Inferior parietal cortex (tissue), 1 donor: Measurements from ENCODE around the gene TPSB2.
"Not testable (repeated sequence)": the region's sequence is repeated elsewhere in the genome, so short reads cannot be mapped to it uniquely, and the experiment has no call there.

Experiments used
- DNase-seq: peaks from one replicate; pipeline ENCODE4 v3.0.0-alpha.2; 2016; ENCODE audit errors: extremely low spot score

Gene TPSB2

DNA sequence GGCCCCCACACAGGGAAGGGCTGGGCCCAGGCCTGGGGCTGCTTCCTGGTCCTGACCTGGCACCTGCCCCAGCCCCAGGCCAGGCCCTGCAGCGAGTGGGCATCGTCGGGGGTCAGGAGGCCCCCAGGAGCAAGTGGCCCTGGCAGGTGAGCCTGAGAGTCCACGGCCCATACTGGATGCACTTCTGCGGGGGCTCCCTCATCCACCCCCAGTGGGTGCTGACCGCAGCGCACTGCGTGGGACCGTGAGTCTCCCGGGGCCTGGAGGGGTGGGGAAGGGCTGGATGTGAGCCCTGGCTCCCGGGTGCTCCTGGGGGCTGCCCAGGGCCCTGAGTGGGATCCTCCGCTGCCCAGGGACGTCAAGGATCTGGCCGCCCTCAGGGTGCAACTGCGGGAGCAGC lies 11.1 kb upstream of the TPSB2 start:
- DNase-seq = not testable (repeated sequence)

DNA sequence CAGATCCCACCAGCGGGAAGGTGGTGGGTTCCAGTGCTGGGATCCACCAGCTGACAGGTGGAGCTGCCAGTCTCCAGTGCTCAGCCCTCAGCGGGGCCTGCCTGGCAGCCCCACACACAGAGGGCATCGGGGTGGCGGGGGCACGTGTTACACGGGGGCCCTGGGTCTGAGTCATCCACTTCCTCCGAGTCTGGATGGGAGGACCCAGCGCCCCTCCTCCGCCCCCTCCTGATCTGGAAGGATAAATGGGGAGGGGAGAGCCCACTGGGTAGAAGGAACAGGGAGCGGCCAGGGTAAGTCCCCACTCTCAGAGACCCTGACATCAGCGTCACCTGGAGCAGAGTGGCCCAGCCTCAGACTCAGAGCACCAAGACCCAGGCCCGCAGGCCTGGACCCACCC lies 10.5 kb upstream of the TPSB2 start, which contains the start of gene TPSAB1:
Gene TPSAB1, plus strand, starts transcription at position 270 of the 400 bp plus-strand sequence. CDS start 234 bp downstream, outside the sequence.
- not testable (repeated sequence) for DNase-seq

DNA sequence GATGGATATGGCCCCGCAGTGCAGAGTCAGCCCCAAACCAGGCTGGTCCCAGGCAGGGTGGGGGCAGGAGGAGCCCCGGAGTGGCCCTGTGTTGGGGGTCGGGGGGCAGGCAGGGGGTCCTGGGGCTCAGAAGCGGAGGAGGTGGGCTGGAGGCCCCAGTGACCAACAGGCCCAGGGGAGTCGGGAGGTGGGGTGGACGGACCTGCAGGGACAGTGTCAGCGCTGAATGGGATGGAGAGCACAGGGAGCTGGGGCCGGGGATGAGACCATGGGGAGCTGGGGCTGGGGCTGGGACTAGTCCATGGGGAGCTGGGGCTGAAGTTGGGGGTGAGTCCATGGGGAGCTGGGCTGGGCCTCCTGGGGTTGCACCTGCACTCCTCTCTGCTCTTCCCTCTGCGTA lies 9.6 kb upstream of the TPSB2 start:
- DNase-seq = not testable (repeated sequence)

DNA sequence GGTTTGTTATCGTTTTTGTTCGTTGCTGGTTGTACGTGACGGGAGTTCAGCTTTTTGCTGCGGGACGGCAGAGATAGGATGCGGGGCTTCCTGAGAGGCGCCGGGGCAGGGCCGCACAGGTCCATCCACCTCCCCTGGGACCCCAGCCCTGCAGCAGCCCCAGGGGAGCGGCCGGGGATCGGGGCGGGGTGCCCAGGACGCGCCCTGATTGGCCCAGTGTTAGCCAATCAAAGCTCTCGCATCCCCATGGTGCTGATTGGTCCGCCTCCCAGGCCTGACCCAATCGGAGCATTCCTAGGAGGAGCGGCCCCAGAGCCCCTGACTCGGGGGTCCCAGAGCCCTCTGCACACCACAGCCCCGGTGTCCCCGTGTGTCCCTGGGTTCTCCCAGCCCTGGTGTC lies 8.9 kb upstream of the TPSB2 start:
- not testable (repeated sequence) for DNase-seq

DNA sequence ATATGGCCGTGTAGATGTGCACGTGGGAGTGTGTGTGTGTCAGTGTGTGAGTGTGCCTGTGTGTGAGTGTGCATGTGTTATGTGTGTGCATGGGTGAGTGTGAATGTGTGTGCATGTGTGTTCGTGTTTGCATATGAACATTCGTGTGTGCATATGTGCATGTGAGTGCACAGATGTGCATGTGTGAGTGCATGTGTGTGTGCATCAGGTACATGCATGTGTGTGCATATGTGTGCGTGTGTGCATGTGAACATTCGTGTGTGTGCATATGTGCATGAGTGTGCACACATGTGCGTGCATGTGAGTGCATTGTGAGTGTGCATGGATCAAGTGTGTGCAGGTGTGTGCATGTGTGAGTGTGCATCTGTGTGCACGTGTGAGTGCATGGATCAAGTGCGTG lies 8.0 kb upstream of the TPSB2 start:
- DNase-seq = no peak

DNA sequence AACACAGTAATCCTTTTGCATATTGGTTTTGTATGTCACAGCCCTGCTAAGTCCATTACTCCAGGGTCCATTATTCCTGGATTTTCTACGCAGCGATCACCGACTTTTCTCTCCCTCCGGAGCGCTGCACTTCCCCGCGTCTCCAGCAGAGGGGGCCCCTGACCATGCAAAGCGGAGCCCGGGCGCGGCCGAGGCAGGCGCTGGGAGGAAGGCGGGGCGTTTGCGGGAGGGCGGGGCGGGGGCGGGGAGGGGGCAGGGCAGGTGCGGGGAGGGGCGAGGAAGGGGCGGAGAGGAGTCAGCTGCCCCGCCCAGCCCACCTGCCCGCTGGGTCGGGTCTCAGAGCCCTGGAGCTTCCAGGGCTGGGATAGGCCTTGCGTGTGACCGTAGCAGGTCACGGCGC lies 6.7 kb upstream of the TPSB2 start:
- not testable (repeated sequence) for DNase-seq

DNA sequence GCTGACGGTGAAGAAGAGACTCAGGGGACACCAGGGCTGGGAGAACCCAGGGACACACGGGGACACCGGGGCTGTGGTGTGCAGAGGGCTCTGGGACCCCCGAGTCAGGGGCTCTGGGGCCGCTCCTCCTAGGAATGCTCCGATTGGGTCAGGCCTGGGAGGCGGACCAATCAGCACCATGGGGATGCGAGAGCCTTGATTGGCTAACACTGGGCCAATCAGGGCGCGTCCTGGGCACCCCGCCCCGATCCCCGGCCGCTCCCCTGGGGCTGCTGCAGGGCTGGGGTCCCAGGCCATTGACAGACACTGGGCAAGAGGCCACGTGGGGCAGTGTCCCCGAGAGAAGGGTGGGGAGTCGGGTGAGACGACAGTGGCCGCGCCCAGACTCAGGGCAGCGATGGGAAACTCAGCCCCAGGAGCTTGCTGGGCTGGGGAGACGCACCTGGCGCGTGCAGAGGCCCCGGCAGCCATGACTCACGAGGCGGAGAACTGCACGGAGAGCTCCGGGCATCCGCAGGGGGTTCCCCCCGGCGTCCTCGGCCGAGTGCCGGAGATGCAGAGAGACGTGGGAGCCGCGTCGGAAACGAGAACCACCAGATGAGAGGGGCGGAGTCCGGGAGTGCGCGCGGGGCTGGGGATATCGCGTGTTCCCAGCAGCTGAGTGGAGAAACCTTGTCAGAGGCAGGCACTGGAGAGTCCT lies 2.2 kb upstream of the TPSB2 start:
- DNase-seq = not testable (repeated sequence)

DNA sequence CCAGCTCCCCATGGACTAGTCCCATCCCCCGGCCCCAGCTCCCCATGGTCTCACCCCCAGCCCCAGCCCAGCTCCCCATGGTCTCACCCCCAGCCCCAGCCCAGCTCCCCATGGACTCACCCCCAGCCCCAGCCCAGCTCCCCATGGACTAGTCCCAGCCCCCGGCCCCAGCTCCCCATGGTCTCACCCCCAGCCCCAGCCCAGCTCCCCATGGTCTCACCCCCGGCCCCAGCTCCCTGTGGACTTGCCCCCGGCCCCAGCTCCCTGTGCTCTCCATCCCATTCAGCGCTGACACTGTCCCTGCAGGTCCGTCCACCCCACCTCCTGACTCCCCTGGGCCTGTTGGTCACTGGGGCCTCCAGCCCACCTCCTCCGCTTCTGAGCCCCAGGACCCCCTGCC lies 1.3 kb upstream of the TPSB2 start:
- DNase-seq = not testable (repeated sequence)

DNA sequence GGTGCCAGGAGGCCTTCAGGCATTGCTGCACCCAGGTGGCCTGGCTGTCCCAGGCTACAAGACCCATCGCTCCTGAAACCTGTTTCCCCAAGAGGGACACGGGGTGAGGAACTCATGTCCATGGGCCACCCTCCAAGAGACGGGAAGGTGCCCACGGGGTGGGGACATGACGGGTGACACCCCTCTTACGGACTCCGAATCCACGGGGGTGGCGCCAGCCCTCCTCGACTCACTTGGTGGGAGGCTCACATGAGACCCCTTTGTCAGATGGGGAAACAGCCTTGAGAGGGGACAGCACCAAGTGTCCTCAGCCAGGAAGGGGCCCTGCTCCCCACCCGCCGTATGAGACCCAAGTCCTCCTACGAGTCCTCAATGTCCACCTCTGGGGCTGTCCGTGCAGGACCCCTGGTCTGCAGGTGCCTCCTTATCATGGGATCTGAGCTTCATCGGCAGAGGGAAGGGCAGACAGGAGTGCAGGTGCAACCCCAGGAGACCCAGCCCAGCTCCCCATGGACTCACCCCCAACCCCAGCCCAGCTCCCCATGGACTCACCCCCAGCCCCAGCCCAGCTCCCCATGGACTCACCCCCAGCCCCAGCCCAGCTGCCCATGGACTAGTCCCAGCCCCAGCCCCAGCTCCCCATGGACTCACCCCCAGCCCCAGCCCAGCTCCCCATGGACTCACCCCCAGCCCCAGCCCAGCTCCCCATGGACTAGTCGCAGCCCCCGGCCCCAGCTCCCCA lies 658 bp upstream of the TPSB2 start:
- DNase-seq = not testable (repeated sequence)

DNA sequence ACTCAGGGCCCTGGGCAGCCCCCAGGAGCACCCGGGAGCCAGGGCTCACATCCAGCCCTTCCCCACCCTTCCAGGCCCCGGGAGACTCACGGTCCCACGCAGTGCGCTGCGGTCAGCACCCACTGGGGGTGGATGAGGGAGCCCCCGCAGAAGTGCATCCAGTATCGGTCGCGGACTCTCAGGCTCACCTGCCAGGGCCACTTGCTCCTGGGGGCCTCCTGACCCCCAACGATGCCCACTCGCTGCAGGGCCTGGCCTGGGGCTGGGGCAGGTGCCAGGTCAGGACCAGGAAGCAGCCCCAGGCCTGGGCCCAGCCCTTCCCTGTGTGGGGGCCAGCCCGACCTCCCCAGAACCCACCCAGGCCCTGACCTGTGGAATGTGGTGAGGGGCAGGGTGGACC lies 508 bp downstream of the TPSB2 start:
- not testable (repeated sequence) for DNase-seq

DNA sequence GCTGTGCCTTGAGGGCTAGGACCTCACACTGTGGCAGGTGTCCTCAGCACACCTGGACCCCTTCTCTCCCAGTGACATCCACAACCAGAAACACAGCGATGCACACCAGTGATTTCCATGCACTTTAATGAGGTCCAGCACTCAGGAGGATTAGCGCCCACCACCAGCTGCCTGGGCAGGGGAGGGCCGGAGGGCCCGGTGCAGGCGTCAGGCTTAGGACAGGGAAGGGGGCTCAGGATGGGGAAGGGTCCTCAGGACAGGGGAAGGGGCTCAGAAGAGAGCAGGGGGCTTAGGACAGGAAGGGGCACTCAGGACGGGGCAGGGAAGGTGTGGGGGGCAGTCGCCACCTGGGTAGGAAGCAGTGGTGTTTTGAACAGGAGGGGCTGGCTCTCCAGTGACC lies 1.8 kb downstream of the TPSB2 start:
- DNase-seq = not testable (repeated sequence)

DNA sequence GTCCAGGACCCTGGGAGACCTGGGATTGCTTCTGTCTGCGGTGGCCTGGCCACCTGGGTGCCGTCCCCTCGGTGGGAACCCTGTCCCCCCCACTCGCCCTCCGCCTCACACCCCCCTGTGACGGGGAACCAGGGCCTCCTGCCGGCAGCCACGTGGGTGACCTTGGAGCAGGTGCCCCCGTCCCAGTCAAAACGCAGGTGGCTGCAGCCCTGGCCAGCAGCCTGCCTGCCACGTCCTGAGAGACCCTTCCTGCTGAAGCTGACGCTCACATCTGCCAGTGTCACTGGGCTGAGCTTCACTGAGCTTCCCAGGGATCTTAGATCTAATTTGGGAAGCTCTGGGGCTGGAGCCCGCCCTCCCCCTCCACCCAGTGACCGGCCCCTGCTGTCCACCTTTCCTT lies 3.3 kb downstream of the TPSB2 start:
- DNase-seq = not testable (repeated sequence)

DNA sequence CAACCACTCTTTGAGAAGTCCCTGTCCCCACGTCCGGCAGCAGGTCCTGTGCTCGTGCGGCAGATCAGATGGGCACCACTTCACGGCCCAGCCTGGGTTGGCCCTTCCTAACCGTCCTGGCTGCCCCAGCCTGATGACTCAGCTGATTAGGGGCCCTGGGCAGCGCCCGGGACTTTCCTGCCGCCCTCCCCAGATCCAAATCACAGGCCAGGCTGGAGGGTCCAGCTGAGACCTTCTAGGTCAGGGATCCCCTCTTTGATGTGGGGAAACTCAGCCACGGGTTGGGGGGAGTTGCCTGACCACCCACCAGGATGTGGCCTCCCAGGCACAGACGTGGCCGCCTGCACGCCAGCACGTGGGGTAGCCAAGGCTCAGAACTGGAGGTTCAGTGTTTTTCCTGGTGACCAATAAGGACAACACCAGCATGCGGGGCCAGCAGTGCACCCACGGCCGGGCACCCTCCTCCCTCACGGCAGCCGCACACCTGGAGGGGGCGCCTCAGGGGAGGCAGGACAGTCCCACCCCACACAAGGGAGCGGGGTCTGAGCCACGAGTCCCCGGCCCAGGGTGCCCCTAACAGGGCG lies 4.2 kb downstream of the TPSB2 start:
- not testable (repeated sequence) for DNase-seq

DNA sequence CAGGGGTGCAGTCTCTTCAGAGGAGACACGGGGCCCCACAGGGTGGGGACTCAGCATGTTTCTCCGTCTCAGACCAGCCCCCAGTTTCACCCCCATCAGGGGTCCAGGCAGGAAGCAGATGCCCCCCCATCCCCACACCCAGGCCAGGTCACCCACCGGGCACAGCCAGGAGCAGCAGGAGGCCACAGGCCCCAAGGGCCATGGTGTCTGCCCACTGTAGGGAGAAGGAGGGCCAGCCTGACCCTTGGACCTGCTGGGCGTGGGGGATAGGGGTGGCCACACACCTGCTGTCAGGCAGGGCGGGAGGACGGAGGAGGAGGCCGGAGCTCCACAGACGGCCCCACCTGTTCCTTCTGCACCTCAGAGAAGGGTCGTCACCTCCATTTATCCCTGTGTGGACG lies 4.9 kb downstream of the TPSB2 start, which contains the start of gene TPSG1:
Gene TPSG1, minus strand, starts transcription at position 218 of the 401 bp plus-strand sequence. Its CDS starts 16 bp downstream, at position 202.
- no peak for DNase-seq

DNA sequence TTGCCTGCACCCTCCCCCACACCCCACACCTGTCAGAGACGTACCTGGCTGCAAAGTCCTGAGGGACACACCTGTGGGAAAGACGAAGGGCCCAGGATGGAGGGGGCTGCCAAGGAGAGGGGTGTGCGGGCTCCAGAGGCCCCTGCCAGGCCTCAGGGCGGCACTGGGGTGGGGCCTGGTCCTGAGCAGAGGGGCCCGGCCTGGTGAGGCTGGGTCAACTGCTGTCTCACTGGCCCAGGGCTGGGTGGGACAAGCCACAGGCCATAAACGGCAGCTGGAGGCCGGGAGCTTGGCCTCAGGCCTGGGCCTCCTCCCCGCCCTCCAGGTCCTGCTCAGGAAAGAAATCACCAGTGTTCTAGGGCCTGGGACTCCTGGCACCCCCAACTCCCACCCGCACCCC lies 5.4 kb downstream of the TPSB2 start:
- DNase-seq = no peak

DNA sequence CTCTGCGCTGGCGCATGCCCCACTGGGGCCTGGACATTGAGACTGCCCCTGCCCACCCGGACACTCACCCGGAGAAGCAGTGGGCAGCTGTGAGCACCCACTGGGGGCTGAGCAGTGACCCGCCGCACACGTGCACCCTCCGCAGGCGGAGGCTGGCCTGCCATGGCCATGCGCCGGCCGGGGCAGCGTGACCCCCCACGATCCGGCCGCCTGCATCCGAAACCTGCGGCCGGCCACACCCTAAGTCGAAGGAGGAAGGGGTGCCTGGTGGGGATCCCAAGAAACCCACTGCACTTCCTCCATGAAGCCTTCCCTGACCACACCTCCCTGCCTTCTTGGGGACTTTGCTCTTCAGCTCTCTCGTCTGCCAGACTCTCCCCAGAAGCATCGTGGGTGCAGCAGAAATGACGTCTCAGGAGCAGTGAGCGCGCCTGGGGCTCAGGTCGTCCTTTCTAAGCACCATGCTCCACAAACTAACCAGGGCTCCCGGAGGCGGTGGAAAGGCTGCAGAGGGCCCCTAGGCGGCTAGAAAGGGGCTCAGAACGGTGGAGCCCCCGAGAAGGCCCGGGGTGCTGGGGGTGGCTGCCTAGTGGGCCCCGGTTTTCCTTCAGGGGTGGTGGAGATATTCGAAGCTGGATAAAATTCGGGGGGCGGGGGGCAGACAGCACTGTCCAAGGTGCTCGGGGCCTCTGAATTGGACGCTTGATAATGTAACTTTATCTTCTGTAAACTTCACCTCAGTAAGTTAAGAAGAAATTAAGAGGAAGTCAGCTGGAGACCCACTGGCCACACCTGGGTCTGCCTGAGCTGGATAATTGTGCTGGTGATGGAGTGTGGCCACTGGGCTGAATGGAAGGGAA lies 6.4 kb downstream of the TPSB2 start:
- no peak for DNase-seq

DNA sequence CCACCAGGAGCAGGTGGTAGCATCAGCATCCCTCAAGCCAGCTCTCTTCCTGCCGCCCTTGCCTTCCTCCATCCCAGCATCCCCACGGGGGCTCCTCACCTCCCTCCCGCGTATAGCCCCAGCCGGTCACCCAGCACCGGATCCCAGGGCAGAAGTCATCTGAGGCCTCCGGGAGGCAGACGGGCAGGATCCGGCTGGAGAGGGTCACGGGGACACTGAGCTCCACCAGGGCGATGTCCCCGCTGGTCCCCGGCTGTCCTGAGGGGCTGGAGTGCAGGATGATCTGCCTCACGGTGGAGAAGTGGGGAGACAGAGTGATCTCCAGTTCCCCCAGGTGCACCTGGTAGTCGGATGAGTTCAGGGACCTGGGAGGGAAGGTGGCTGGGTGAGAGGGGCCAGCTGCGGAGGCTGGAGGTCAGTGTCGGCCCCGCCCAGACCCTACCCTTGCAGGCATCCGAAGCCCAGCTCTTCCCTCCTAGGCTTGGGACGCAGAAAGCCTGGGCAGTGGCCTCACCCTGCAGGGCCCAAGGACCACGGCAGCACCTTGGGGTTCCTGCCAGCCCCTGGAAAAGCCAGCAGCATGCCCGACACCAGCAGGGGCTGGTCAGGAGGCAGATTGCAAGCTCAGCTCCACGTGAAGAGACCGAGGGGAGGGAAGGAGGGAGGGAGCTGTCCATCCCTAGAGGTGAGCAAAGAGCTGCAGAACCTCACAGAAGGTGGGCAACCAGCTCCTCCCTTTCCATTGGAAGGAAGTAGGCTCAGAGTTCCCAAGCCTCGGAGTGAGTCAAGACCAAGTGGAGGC lies 7.2 kb downstream of the TPSB2 start:
- DNase-seq = no peak

DNA sequence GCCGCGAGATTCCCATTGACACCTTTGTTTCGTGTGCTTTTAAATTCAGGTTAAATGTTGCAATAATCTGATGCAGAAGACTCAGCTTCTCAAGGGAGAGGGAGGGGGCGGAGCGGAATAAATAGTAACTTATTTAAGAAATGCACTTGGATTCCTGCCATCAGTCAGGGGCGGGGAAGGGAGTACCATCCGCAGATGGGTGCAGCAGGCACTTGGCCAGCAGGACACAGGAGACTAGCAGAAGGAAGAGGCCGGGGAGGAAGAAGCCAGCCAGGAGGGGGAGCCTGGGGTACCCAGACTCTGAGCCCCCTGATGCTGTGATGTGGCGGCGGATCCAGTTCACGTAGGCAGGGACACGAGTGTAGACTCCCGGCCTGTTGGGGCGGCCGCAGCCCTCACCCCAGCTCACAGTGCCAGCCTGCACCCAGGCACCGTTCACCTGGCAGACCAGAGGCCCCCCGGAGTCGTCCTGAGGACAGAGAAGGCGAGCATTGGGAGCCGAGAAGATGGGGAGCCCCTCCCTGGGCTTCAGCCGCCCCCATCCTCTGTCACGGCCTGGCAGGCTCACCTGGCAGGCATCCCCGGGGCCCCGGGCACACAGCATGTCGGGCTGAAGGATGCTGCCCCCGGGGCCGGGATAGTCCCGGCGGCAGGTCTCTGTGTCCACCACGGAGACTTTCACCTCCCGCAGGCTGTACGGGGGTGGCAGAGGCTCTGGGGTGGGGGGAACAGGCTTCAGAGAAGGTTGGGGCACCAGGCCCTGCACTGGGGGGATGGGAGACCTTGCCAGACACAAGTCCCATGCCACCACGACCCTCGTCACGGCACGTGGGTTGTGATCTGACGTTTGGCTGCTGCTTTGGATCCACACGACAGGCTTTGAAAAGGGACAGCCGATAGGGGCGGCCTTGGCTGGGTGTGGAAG lies 8.1 kb downstream of the TPSB2 start:
- DNase-seq = peak; percentile 9

DNA sequence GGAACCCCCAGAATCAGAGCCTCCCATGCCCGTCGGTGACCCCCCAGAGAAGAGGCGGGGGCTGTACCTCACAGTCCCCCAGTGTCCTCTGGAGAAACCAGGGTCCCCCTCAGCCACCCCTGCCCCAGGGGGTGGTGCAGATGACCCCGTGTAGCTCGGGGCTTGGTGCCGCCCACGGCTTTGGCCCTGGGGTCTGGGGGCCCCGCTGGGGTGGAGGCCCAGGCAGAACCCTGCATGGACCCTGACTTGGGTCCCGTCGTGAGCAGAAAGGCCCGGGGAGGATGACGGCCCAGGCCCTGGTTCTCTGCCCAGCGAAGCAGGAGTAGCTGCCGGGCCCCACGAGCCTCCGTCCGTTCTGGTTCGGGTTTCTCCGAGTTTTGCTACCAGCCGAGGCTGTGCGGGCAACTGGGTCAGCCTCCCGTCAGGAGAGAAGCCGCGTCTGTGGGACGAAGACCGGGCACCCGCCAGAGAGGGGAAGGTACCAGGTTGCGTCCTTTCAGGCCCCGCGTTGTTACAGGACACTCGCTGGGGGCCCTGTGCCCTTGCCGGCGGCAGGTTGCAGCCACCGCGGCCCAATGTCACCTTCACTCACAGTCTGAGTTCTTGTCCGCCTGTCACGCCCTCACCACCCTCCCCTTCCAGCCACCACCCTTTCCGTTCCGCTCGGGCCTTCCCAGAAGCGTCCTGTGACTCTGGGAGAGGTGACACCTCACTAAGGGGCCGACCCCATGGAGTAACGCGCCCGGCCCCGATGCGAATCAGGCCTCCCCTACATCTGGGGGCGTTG lies 8.9 kb downstream of the TPSB2 start:
- no peak for DNase-seq
